HG03432 (cell line): ENCODE results near the gene AK4.
A peak's percentile ranks its signal among the peaks of the same experiment; 100 is the strongest.

ENCODE experiments used
- ATAC-seq: cut with Tn5 transposase; IDR thresholded peaks from one replicate; pipeline ENCODE4 v1.9.1; 2021; ENCODE audit warnings: mild to moderate bottlenecking, moderate library complexity; ENCODE audit not compliant: unreplicated experiment

Gene AK4

GRCh38 chr1:65243491-65243890 is 95.5 kb downstream of the AK4 start:
- ATAC-seq = no peak

- ATAC-seq = no peak
These were observed 97.3 kb downstream of the AK4 start for GRCh38 chr1:65245295-65245694.

- ATAC-seq = no peak
These were observed 99.7 kb downstream of the AK4 start for GRCh38 chr1:65247419-65248359.

GRCh38 chr1:65250826-65251225 is 102.8 kb downstream of the AK4 start:
- ATAC-seq = no peak

DNA sequence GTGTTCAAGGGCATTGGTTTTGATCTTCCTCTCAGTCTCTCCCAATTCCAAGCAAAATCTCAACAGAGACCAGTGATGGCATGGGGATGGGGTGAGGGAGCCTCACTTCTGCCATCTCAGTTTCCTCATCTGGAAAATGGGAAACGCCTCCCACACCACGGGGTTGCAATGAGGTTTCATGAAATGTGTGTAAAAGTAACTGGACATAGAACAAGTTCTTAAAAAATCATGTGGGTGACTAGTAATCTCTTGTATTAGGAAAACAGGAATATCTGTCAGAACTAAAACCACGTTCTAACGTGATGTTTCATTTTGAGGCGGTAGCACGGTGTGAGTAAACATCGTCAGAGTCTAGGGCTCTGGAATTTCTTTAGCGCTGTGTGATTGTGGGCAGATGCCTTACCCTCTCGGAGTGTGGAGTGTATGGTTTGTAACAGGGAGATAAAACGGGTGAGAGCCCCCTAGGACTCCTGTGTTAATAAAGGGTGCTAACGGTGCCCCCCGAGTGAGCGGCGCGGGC is 105.9 kb downstream of the AK4 start:
- peak; percentile 42 for ATAC-seq

DNA sequence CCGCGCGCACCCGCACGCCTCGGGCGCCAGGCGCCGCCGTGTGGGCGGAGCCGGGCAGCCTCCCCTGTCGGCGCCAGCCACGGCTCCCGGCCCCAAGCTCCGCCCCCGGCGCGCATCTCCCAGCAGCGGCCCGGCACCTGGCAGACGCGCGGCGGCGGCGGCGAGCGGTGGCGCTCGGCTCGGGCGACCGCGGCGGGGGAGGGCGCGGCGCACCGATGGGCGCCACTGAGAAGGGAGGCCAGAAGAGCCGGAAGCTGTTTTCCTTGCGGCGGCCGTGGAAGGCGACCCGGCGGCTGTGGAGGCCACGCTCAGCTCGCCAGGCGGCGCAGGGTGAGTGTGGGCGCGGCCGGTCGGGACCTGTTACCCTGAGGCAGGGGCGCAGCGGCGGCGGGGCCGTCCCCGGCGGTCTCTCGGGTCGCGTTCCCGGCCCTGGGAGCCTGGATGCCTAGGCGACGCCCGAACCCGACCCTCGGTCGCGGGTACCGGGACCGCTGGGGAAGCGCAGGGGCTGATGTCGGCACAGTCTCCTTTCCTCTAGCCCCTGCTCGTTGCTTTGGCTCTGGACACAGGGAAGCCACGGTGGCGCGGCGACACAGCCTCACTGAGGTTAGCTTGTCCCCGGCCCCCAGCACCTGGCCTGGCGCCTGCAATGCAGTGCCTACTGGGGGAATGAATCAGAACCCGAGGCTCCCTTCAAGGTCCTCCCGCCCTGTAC is 106.5 kb downstream of the AK4 start:
- ATAC-seq = peak; percentile 98

- ATAC-seq = no peak
These were observed 107.1 kb downstream of the AK4 start for GRCh38 chr1:65255035-65255655.

DNA sequence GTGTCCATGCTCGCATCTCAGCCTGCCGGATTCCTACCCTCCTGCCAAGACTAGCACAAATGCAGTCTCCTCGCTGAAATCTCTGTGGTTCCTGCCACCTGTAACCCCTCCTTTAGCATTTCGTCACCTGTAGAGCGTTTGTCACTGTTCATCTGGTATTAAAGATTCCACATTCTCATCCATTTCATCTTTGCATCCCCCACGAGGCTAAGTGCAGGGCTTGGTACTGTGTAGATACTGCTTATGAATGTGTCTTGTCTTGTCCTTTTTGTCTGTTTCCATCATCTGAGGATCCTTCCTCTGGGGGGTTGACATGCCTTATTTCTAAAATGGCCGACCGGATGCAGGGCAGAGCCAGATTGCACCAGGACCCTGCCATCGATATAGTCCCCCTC is 107.7 kb downstream of the AK4 start:
- ATAC-seq = no peak

DNA sequence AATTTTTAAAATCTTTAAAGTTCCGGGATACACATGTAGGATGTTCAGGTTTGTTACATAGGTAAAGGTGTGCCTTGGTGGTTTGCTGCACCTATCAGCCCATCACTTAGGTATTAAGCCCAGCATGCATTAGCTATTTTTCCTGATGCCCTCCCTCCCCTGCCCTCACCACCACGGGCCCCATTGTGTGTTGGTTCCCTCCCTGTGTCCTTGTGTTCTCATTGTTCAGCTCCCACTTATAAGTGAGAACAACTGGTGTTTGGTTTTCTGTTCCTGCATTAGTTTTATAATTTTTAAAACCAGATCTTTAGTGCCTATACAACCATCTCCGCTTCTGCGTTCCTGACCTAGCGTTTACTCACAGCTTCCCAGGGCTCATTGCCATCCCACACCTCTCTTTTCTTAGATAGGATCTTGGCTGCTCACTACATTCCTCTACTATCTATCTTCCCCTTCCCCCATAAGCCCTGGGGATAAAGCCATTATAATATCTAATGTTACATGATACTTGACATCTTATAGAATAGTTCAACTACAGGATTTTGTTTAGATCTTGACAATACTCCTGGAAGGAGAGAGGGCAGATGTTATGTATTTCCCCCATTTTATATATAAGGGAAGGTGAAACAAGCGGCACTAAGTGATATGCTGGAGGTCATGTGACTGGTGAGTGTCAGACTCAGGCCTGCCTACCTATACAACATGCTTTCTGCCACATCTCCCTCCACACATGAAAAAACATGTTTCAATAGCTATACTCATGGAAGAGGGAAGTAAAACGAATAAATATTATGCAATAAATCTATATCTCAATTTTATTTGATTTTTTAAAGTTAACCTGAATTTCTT is 109.1 kb downstream of the AK4 start:
- no peak for ATAC-seq

- no peak for ATAC-seq
These were observed 110.1 kb downstream of the AK4 start for GRCh38 chr1:65258106-65258505.

GRCh38 chr1:65259816-65260215 is 111.8 kb downstream of the AK4 start:
- ATAC-seq = no peak

GRCh38 chr1:65260851-65261473 is 113.0 kb downstream of the AK4 start:
- peak; percentile 75 for ATAC-seq

DNA sequence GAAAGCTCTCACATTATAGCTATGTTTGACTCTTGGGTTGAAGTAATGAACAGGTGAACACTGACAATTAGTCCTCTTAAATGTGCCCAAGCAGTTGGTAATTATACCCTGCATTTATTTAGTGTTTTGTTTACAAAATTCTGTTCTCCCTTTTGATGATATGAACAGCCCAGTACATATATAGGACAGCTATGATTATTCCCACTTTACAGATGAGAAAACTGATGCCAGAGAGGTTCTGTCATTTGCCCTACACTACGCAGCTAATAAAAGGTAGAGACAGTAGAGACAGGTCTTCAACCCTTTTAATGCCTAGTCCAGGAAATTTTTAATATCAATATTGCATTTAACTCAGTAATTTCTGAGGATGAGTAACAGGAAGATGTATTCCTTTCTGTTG is 115.3 kb downstream of the AK4 start:
- ATAC-seq = no peak

DNA sequence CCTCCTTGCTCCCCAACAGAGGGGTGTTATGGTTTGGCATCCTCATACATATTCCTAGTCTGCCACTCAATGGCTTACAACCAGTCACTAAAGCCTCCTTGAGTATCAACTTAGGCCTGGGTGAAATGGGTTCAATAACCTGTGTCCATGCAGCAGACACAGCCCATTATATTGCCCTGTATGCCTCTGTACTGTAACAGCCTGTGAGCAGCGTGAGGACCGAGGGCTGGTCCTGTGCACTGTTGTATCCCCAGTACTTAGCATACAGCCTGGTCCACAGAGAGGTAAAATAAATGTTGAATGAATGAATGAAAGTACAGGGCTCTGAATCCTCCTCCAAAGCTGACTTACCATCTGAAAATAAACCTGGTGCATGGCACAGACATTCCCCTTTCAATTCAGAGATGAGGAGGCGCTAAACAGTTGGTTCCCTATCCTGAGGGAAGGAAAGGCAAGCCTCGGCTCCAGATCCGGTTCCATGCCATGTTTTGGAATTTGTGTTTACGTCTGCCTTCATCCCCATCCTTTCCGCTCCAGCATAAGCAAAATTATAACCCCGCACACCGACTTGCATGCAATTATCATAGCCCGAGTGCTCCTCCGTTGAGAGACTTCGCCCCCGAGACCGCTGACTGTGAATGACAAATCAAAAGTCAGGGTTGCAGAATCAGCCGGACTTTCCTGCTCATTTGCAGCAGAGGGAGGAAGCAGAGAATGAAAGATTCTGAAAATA is 116.4 kb downstream of the AK4 start:
- no peak for ATAC-seq

DNA sequence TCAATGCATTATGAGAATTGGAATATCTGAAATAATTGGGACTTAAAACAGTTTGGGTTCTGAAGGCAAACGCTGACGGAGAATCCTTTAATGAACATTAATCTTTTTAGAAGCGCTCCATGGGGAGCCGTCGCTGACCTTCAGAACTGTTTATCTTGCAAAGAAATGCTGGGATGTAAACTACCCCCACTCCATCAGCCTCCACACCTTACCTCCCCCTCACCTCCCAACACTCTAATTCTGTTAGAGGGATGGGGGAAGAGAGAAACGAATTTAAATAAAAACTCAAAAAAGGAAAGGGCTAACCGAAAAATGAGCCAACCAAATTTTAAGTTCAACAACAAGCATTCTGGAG is 117.3 kb downstream of the AK4 start:
- ATAC-seq = no peak

- ATAC-seq = peak; percentile 57
These were observed 117.8 kb downstream of the AK4 start for GRCh38 chr1:65265651-65266351.

GRCh38 chr1:65266476-65266875 is 118.5 kb downstream of the AK4 start:
- no peak for ATAC-seq

- ATAC-seq = no peak
These were observed 119.3 kb downstream of the AK4 start for GRCh38 chr1:65267271-65267670.

GRCh38 chr1:65267683-65268082 is 119.7 kb downstream of the AK4 start:
- ATAC-seq = no peak
